HG03378 (cell line): ENCODE results near the gene PMPCA.
"Not testable (repeated sequence)": the region's sequence is repeated elsewhere in the genome, so short reads cannot be mapped to it uniquely, and the experiment has no call there.

Experiments
- ATAC-seq: cut with Tn5 transposase; IDR thresholded peaks from one replicate; pipeline ENCODE4 v1.9.1; 2021; ENCODE audit warnings: mild to moderate bottlenecking, moderate library complexity; ENCODE audit not compliant: unreplicated experiment

PMPCA gene

GRCh38 chr9:136392538-136393449 is 17.7 kb upstream of the PMPCA start:
- ATAC-seq, result no peak

- ATAC-seq, result no peak
These were observed 16.9 kb upstream of the PMPCA start for GRCh38 chr9:136393531-136393930.

- no peak for ATAC-seq
These were observed 16.0 kb upstream of the PMPCA start for GRCh38 chr9:136394312-136395019.

DNA sequence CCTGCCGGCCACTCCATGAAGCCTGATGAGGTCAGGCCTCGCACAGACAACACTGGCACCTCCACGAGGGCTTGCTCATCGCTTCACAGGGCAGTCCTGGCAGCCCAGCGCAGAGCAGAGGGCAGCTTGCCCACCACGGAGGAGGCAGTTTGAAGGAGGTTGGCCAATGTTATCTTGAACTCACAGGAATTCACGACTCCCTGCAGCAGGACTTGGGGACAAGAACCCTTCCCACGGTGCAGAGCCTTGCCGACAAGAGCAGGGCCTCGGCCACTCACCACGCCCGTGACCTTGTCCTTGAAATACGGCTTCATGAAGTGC is 15.5 kb upstream of the PMPCA start:
- ATAC-seq, result no peak

DNA sequence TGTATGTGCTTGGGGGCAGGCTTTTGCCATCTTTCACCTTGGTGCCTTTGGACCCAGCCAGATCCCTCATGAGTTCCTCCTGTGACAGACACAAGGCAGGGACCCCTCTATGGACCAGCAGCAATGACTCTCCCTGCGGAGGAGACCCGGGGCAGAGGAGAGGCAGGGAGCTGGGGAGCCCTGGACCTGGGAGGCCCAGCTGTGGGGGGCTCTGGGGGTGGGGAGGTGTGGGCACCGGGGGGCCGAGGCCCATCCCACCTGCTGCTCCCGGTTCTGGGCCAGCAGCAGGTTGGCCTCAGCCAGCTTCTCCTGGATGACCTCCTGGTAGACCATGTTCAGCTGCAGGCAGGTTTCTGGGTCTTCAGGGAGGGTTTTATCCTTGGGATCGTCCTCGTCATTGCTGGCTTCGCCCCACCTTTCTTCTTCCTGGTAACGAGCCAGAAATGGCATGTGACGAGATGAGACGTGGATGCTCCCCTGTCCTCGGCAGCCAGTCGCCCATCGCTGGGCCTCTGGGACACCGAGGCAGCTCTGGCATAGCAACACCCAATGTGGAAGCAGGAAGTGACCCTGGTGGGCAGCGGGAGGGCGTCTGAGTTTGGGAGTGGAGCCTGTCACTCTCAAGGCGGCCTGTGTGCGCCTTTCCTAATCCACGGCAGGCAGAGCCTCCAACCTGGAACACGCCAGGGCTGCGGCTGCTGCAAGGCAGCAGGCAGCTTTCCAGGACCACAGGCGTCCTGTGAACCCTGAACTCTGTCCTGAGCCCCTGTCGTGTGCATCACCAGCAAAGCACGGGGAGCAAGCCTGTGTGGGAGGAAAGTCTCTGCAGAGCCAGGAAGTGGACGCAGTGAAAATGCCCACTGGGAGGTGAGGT is 14.9 kb upstream of the PMPCA start:
- ATAC-seq, result no peak

DNA sequence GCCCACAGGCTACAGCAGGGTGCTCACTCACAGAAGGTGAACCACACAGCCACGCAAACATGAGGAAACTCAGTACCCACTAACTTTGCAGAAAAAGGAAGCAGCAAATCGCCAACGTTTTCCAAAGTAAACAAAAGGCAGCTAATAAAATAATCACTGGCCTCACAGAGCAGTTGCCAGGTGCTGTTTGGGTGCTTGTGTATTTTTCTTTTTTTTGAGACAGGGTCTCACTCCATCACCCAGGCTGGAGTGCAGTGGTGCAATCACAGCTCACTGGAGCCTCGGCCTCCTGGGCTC is 14.3 kb upstream of the PMPCA start:
- ATAC-seq, result no peak

DNA sequence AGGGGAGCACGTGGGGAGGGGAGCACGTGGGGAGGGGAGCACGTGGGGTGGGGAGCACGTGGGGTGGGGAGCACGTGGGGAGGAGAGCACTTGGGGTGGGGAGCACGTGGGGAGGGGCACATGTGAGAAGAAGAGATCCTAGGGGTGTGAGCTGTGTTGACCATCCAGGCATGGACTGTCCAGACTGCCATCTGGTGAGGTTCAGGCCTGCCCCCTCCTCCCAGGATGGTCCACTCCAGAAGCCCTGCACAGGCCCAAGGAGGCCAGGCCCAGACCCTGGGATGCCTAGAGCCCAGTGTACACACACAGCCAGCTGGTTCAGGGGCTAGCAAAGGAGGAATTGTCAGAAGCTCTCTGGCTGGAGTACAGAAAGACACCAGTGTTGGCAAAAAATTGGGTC is 12.8 kb upstream of the PMPCA start:
- no peak for ATAC-seq

GRCh38 chr9:136398286-136398685 is 12.2 kb upstream of the PMPCA start:
- no peak for ATAC-seq

DNA sequence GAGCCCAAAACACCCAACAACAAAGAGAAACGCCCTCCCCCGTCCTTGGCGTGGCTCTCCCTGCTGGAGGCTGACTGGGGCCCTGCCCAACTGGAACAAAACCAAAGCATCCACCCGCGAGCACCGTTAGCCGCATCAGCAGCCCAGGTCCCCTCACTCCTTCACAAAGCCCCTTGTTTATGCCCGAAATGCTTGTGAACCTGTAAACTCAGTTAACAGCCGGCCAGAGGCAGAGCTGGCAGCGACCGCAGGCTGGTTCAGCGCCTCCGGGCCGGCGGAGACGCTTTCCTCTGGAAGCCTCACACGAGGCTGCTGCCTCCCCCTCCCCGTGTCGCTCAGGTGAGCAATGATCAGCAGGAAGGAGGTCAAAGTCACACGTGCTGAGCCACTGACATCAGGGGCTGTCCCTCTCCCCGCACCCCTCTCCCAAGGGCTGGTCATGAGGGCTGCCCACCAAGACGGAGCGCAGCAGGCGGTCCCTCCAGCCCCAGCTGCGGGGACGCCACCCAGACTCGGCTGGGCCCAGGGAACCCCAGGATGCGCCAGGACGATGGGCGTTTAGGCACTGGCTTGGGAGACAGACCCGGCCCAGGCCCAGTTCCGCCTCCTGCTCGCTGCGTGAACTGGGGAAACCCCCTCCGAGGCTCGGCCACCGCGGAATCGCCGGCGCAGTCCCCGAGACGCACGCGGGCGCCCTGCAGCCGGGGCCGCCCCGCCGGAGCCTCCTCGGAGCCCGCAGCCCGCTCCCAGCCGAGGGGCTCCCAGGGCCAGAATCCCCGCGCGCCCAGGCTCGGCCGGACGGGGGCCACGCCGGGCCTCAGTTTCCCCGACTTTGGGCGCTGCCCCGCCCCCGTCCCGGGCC is 11.1 kb upstream of the PMPCA start:
- no peak for ATAC-seq

GRCh38 chr9:136400038-136400834 is 10.2 kb upstream of the PMPCA start, which contains the start of gene SNAPC4:
Gene SNAPC4, minus strand, starts transcription at chr9:136400170. Its CDS starts 1,742 bp downstream, at chr9:136398428.
- no peak for ATAC-seq

- ATAC-seq, result no peak
These were observed 9.1 kb upstream of the PMPCA start for GRCh38 chr9:136401173-136401922.

DNA sequence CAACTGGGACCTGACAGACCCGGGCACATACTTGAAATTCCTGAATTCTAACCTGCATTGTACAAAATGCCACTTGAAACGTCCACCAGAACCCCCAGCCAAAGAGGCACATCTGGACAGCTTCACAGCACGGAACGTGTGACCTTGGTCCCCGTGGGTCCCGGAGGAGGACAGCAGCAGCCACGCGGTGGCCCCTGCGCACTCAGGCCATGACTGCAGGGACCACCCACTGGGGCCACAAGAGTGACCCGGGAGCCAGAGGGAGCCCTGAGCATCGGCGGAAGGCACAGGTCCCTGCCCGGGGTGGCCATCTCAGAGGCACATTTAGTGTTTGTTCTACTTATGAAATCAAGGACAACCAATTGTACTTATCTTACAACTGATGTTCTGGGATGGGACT is 8.4 kb upstream of the PMPCA start:
- no peak for ATAC-seq

DNA sequence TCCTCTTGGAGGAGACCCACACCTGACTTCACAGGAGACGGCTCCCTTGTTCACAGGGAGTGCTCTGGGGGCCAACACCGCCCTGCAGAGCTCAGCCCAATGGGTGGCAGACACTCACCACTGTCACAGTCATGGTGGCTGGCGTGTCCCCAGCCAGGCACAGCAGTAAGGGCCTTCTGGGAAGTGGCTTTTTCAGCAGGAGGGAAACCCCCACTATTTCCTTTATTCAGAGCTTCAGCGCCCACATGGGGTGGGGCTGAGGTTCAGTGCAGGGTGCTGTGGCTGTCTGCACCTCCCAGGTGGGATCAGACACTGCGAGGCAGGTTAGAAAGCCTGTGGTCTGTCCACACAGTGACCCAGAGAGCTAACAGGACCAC is 6.9 kb upstream of the PMPCA start:
- no peak for ATAC-seq

- ATAC-seq, result no peak
These were observed 6.3 kb upstream of the PMPCA start for GRCh38 chr9:136403915-136404800.

- no peak for ATAC-seq
These were observed 5.7 kb upstream of the PMPCA start for GRCh38 chr9:136404801-136405136.

DNA sequence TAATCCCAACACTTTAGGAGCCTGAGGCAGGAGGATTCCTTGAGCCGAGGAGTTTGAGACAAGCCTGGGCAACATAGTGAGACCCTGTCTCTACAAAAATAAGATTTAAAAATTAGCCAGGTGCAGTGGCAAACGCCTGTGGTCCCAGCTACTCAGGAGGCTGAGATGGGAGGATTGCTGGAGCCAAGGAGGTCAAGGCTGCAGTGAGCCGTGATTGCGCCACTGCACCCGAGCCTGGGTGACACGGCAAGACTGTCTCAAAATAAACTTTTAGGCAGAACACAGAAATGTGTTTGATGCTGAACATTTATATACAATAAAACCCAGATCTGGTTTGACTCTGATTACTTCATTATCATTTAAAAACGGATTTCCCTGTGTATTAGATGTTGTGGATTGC is 5.0 kb upstream of the PMPCA start:
- ATAC-seq, result no peak

DNA sequence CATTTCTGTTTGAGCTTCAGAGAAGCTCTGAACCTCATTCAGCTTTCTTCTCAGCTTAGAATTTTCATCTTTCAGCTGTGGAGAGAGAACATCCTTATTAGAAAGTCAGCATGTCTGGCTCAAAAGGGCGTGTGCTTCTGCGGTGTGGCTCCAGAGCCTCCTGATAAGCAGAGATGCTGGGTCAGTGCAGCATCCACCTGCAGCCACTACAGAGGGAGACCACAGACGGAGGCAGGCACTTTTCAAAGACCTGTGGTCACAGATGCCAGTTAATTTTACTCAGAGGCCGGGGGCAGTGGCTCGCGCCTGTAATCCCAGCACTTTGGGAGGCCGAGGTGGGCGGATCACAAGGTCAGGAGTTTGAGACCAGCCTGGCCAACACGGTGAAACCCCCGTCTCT is 4.6 kb upstream of the PMPCA start:
- not testable (repeated sequence) for ATAC-seq

GRCh38 chr9:136407061-136407460 is 3.4 kb upstream of the PMPCA start:
- ATAC-seq, result not testable (repeated sequence)
